Effector memory CD8-positive, alpha-beta T cell (primary cell): ENCODE results near the gene METTL24.

Experiments
- ATAC-seq: fragments of 150-1000 bp; cut with Tn5 transposase; replicated peaks from 2 replicates; pipeline ENCODE4 v1.10.0; 2021; ENCODE audit warnings: mild to moderate bottlenecking, moderate library complexity
- DNase-seq, 3 experiments: peaks; one replicate each; pipeline ENCODE4 v3.0.0; 2021
- H3K27ac Mint-ChIP-seq, 2 donors: one replicate each; pipeline ENCODE4 v1.8.0; 2022; ENCODE audit warnings: mild to moderate bottlenecking in 2 of 2, mixed read lengths in 2 of 2, moderate library complexity in 2 of 2
- H3K27me3 Mint-ChIP-seq, 2 donors: one replicate each; pipeline ENCODE4 v1.8.0; 2022; ENCODE audit warnings: mixed read lengths in 2 of 2
- H3K36me3 Mint-ChIP-seq: one replicate; pipeline ENCODE4 v1.8.0; 2022; ENCODE audit warnings: mild to moderate bottlenecking, moderate library complexity, mixed read lengths; ENCODE audit not compliant: insufficient read depth
- H3K4me1 Mint-ChIP-seq, 2 donors: one replicate each; pipeline ENCODE4 v1.8.0; 2022; ENCODE audit warnings: low read depth in 2 of 2, mixed read lengths in 2 of 2
- H3K4me3 Mint-ChIP-seq, 2 donors: one replicate each; pipeline ENCODE4 v1.8.0; 2022; ENCODE audit warnings: mild to moderate bottlenecking in 2 of 2, mixed read lengths in 2 of 2, moderate library complexity in 2 of 2
- H3K9me3 Mint-ChIP-seq, 2 donors: one replicate each; pipeline ENCODE4 v1.8.0; 2022; ENCODE audit warnings: mixed read lengths in 2 of 2

METTL24 gene

DNA sequence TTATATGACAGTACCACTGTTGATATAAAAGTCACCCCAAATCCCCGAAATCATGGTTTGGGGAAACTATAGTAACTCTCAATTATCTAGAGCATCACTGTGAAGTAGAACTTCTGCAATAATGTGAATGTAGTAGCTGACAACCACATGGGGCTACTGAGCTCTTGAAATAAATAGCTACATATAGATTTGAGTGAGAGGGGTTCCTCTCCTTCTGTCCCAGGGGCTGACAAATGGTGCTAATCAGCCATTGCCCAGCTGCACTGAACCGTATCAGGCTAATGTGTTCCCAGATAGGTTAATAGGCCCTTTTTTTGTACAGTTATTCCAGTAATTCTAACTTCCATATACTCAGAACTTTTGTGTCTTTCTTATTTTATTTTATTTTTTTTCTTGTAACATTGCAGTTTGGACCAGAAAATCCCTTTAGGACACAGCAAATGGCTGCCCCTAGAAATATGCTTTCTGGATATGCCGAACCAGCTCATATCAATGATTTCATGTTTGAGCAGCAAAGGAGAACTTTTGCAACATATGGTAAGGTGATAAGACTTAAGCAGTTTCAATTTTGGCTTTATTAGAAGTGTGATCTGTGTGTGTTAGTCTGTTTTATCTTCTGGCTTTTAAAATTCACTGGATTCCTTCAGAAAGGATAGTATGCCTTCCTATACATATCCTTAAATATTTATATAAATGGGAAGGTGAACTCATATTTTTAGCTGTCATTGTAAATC, 156.8 kb downstream of the METTL24 start:
- ATAC-seq (no peak), DNase-seq (no peak)
- Mint-ChIP-seq H3K4me3 (no peak overlapping the region), H3K36me3 (peaks cover 3% of the 10 kb centered on the region), H3K9me3 (no peaks in the 10 kb centered on the region), H3K27ac (peak overlapping the region in 1 of 2 donors; percentile 31), H3K27me3 (no peaks in the 10 kb centered on the region), H3K4me1 (peaks cover 0 to 23% of the 10 kb centered on the region in 2 donors)

DNA sequence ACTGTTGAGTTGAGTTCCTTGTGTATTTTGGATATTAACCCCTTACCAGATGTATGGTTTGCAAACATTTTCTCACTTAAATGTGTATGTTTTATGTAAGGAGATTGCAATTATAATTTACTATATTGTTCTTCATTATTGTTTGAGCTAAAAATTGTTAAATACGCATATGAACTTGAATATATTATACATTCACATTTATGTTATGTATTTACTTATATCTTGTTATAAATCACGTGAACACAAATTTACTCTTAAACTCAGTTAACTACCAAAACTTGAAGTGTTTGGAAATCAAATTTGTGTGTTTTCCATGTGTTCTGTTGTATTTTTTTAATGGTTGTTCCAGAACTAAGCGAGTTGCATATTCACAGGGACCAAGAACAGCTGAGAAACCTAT, 159.6 kb downstream of the METTL24 start:
- Mint-ChIP-seq H3K36me3 (peaks cover 14% of the 10 kb centered on the region), H3K9me3 (no peaks in the 10 kb centered on the region), H3K4me1 (peaks cover 0 to 32% of the 10 kb centered on the region in 2 donors), H3K27ac (no peak overlapping the region), H3K27me3 (no peaks in the 10 kb centered on the region), H3K4me3 (no peak overlapping the region)
- ATAC-seq (no peak), DNase-seq (no peak)

- Mint-ChIP-seq H3K27ac (no peak overlapping the region), H3K36me3 (peaks cover 21% of the 10 kb centered on the region), H3K9me3 (no peaks in the 10 kb centered on the region), H3K4me1 (peaks cover 0 to 29% of the 10 kb centered on the region in 2 donors), H3K4me3 (no peak overlapping the region), H3K27me3 (no peaks in the 10 kb centered on the region)
- ATAC-seq (no peak), DNase-seq (no peak)
These were observed 161.3 kb downstream of the METTL24 start for GRCh38 chr6:110196874-110197273.

GRCh38 chr6:110195639-110196038, 162.5 kb downstream of the METTL24 start:
- Mint-ChIP-seq H3K27me3 (no peaks in the 10 kb centered on the region), H3K27ac (peak overlapping the region in 1 of 2 donors; percentile 35), H3K9me3 (no peaks in the 10 kb centered on the region), H3K4me1 (peaks cover 0 to 24% of the 10 kb centered on the region in 2 donors), H3K4me3 (no peak overlapping the region), H3K36me3 (peaks cover 21% of the 10 kb centered on the region)
- DNase-seq: no peak
- no peak for ATAC-seq
